Measurements from ENCODE around the gene DR1. TPM values are rescaled to one million over a fixed set of nuclear protein-coding genes. Genes with fewer than 3 reads are reported as not detected.
A peak's percentile ranks its signal among the peaks of the same experiment; 100 is the strongest.

Gene DR1
- total and polyA plus RNA-seq, 2 of the 13 experiments (the other 11 are each of a cell fraction or from before 2014, with no cell fraction given): 17.8 to 42.3 TPM

DNA sequence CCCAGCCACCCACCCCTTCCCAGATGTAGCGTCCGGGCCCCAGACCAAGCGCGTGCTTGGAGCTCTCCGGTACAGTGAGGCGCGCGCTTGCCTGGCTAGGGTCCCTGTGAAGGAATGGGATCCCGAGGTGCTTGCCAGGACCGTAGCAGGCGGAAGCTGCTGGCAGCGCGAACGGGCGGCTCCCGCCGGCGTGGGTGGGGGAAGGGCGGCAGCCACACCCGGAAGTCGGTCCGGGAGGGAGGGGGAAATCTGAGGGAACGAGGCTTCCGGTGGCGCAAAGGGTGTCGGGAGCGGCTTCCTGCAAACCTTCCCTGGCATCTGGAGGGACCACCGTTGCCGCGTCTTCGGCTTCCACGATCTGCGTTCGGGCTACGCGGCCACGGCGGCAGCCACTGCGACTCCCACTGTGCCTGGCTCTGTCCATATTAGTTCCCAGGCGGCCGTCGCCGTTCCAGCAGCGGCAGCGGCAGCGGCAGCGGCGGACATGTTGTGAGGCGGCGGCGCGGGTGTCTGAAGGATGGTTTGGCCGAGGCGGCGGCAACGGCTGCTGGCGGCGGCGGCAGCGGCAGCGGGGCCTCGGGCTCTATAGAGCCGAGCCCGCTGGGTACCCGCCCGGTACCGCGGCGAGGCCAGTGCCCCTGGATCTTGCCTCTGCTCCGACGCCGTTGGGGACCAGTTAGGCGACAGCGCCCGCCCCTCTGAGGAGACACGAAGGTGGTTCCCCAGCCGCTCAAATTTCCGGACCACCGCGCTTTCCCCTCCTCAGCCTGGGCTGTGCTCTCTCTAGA is at the start of gene DR1 (continued):
- TF ChIP-seq ZNF781 (CRISPR knock-in tag; IDR thresholded peaks at IDR 0.05; ENCODE audit: borderline replicate concordance, not compliant biosample characterization) (peak; percentile 67), SP2 (CRISPR knock-in tag; IDR thresholded peaks at IDR 0.05) (0 out of 2 replicates have a peak, but pooled peaks have one; percentile 15), ZFYVE20 (CRISPR knock-in tag; IDR thresholded peaks at IDR 0.05; ENCODE audit: borderline replicate concordance, low read depth) (no peak), MED13 (CRISPR knock-in tag; IDR thresholded peaks at IDR 0.05) (no peak; the same call in 1 of the 2 replicates), KAT8 (CRISPR knock-in tag; IDR thresholded peaks at IDR 0.05) (peak; percentile 96), FOXA1 (IDR thresholded peaks at IDR 0.05) (no peak), FOXA1 (CRISPR knock-in tag; IDR thresholded peaks at IDR 0.05) (peak; percentile 35), ZNF101 (CRISPR knock-in tag; IDR thresholded peaks at IDR 0.05; ENCODE audit: borderline replicate concordance, low read depth) (no peak), ZNF343 (CRISPR knock-in tag; IDR thresholded peaks at IDR 0.05) (peak; percentile 82; the same call in 1 of the 2 replicates), HES4 (CRISPR knock-in tag; IDR thresholded peaks at IDR 0.05; ENCODE audit: borderline replicate concordance) (peak; percentile 18; the same call in 1 of the 2 replicates), ZNF501 (CRISPR knock-in tag; IDR thresholded peaks at IDR 0.05) (peak; percentile 85), HIVEP1 (CRISPR knock-in tag; IDR thresholded peaks at IDR 0.05) (peak; percentile 96), DMAP1 (CRISPR knock-in tag; IDR thresholded peaks at IDR 0.05) (peak; percentile 99), ZNF451 (CRISPR knock-in tag; IDR thresholded peaks at IDR 0.05) (peak; percentile 94), ZNF143 (CRISPR knock-in tag; IDR thresholded peaks at IDR 0.05) (peak; percentile 93)
- TF ChIP-seq, protein P1, sequence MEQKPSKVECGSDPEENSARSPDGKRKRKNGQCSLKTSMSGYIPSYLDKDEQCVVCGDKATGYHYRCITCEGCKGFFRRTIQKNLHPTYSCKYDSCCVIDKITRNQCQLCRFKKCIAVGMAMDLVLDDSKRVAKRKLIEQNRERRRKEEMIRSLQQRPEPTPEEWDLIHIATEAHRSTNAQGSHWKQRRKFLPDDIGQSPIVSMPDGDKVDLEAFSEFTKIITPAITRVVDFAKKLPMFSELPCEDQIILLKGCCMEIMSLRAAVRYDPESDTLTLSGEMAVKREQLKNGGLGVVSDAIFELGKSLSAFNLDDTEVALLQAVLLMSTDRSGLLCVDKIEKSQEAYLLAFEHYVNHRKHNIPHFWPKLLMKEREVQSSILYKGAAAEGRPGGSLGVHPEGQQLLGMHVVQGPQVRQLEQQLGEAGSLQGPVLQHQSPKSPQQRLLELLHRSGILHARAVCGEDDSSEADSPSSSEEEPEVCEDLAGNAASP (CRISPR knock-in tag; IDR thresholded peaks at IDR 0.05; ENCODE audit: borderline replicate concordance): peak; percentile 82
- TF ChIP-seq, protein P2, sequence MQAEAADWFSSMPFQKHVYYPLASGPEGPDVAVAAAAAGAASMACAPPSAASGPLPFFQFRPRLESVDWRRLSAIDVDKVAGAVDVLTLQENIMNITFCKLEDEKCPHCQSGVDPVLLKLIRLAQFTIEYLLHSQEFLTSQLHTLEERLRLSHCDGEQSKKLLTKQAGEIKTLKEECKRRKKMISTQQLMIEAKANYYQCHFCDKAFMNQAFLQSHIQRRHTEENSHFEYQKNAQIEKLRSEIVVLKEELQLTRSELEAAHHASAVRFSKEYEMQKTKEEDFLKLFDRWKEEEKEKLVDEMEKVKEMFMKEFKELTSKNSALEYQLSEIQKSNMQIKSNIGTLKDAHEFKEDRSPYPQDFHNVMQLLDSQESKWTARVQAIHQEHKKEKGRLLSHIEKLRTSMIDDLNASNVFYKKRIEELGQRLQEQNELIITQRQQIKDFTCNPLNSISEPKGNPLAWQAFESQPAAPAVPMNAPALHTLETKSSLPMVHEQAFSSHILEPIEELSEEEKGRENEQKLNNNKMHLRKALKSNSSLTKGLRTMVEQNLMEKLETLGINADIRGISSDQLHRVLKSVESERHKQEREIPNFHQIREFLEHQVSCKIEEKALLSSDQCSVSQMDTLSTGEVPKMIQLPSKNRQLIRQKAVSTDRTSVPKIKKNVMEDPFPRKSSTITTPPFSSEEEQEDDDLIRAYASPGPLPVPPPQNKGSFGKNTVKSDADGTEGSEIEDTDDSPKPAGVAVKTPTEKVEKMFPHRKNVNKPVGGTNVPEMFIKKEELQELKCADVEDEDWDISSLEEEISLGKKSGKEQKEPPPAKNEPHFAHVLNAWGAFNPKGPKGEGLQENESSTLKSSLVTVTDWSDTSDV (CRISPR knock-in tag; IDR thresholded peaks at IDR 0.05): peak; percentile 94
- TF ChIP-seq, protein P3, sequence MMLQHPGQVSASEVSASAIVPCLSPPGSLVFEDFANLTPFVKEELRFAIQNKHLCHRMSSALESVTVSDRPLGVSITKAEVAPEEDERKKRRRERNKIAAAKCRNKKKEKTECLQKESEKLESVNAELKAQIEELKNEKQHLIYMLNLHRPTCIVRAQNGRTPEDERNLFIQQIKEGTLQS (CRISPR knock-in tag; IDR thresholded peaks at IDR 0.05): no peak
- TF ChIP-seq, protein P4, sequence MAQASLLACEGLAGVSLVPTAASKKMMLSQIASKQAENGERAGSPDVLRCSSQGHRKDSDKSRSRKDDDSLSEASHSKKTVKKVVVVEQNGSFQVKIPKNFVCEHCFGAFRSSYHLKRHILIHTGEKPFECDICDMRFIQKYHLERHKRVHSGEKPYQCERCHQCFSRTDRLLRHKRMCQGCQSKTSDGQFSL (CRISPR knock-in tag; IDR thresholded peaks at IDR 0.05): no peak; the same call in 1 of the 2 replicates
- TF ChIP-seq, protein P5, sequence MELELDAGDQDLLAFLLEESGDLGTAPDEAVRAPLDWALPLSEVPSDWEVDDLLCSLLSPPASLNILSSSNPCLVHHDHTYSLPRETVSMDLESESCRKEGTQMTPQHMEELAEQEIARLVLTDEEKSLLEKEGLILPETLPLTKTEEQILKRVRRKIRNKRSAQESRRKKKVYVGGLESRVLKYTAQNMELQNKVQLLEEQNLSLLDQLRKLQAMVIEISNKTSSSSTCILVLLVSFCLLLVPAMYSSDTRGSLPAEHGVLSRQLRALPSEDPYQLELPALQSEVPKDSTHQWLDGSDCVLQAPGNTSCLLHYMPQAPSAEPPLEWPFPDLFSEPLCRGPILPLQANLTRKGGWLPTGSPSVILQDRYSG (CRISPR knock-in tag; IDR thresholded peaks at IDR 0.05): no peak
- TF ChIP-seq, protein P6, sequence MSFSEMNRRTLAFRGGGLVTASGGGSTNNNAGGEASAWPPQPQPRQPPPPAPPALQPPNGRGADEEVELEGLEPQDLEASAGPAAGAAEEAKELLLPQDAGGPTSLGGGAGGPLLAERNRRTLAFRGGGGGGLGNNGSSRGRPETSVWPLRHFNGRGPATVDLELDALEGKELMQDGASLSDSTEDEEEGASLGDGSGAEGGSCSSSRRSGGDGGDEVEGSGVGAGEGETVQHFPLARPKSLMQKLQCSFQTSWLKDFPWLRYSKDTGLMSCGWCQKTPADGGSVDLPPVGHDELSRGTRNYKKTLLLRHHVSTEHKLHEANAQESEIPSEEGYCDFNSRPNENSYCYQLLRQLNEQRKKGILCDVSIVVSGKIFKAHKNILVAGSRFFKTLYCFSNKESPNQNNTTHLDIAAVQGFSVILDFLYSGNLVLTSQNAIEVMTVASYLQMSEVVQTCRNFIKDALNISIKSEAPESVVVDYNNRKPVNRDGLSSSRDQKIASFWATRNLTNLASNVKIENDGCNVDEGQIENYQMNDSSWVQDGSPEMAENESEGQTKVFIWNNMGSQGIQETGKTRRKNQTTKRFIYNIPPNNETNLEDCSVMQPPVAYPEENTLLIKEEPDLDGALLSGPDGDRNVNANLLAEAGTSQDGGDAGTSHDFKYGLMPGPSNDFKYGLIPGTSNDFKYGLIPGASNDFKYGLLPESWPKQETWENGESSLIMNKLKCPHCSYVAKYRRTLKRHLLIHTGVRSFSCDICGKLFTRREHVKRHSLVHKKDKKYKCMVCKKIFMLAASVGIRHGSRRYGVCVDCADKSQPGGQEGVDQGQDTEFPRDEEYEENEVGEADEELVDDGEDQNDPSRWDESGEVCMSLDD (CRISPR knock-in tag; IDR thresholded peaks at IDR 0.05; ENCODE audit: borderline replicate concordance): peak; percentile 14; the same call in 1 of the 2 replicates

All from HepG2 (cell line).